ENCODE results near the gene ATP5F1D. TPM values are rescaled to one million over a fixed set of nuclear protein-coding genes. Genes with fewer than 3 reads are reported as not detected.
A peak's percentile ranks its signal among the peaks of the same experiment; 100 is the strongest.

The ATP5F1D gene
- total RNA-seq, 2 donors from 2014 or later = 144 to 159 TPM

DNA sequence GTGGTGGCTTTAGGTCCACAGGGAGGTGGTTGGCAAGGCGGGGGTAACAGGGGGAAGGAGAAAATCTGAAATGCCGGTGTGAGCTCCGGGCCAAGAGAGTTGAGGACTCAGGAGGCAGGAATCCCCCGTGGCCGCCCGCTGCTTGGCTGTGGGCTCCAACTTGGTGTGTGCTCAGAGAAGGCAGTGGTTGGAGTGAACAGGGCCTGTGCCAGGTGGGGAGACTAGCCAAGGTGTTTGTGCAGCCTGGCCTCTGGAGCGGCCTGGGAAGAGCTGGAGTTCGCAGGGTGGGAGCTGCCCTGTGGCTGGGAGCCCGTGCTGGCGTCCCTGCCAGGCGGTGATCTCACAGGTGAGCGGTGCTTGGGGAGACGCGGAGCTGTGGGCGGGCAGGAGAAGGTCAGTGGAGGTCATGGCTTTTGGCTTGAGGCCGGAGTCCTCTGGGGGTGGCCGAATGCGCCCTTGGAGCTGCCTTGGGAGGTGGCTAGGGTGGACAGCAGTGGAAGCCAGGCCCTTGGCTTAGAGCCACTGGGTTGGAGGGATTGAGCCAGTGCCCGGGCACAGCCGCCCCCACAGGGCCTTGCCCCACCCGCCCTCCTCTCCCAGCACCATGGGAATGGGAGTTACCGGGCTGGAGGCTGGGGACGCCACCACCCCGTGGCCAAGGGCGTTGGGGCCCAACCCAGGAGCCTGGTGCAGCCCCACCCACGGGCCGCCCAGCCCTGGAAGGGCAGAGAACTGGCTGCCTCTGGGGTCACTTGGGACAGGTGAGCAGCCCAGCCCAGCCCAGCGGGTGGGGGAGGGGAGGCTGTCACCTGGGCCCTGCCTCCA is 20.5 kb downstream of the ATP5F1D start:
- Histone ChIP-seq H3K9me3 (ENCODE audit: control insufficient read depth, low read length) (no peaks in the 10 kb centered on the region), H3K36me3 (ENCODE audit: control insufficient read depth, insufficient read depth, low read length) (peaks cover 15% of the 10 kb centered on the region), H3K4me1 (ENCODE audit: control insufficient read depth, insufficient read depth, low read length) (peaks cover 24% of the 10 kb centered on the region), H3K4me3 (ENCODE audit: low read length) (peak overlapping the region; percentile 84), H3K27me3 (ENCODE audit: control insufficient read depth, insufficient read depth, low read length, poor library complexity, severe bottlenecking) (no peaks in the 10 kb centered on the region), H3K27ac (ENCODE audit: low read depth, low read length) (peak overlapping the region; percentile 35), H3K9ac (ENCODE audit: extremely low read depth, low read length, poor library complexity, severe bottlenecking) (peak overlapping the region; percentile 85)
- H3K4me1 Mint-ChIP-seq = peaks cover 43% of the 10 kb centered on the region
- WGBS, 2 experiments (ENCODE audit: insufficient coverage in 1 of 2, insufficient read length in 1 of 2) = 52 to 67% methylated on average over 15 to 27 of the region's 28 CpGs
- no peaks in the 10 kb centered on the region for H3K9me3 Mint-ChIP-seq
- H3K27ac Mint-ChIP-seq = peak overlapping the region; percentile 94
- peak overlapping the region; percentile 70 for H3K4me3 Mint-ChIP-seq
- DNase-seq = peak; percentile 77
- peaks cover under 1% of the 10 kb centered on the region for H3K27me3 Mint-ChIP-seq (ENCODE audit: insufficient read depth)
- peaks cover 15% of the 10 kb centered on the region for H3K36me3 Mint-ChIP-seq (ENCODE audit: low read depth)
- TF ChIP-seq, protein P1, sequence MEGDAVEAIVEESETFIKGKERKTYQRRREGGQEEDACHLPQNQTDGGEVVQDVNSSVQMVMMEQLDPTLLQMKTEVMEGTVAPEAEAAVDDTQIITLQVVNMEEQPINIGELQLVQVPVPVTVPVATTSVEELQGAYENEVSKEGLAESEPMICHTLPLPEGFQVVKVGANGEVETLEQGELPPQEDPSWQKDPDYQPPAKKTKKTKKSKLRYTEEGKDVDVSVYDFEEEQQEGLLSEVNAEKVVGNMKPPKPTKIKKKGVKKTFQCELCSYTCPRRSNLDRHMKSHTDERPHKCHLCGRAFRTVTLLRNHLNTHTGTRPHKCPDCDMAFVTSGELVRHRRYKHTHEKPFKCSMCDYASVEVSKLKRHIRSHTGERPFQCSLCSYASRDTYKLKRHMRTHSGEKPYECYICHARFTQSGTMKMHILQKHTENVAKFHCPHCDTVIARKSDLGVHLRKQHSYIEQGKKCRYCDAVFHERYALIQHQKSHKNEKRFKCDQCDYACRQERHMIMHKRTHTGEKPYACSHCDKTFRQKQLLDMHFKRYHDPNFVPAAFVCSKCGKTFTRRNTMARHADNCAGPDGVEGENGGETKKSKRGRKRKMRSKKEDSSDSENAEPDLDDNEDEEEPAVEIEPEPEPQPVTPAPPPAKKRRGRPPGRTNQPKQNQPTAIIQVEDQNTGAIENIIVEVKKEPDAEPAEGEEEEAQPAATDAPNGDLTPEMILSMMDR (conservative IDR thresholded peaks at IDR 0.05) = no peak

DNA sequence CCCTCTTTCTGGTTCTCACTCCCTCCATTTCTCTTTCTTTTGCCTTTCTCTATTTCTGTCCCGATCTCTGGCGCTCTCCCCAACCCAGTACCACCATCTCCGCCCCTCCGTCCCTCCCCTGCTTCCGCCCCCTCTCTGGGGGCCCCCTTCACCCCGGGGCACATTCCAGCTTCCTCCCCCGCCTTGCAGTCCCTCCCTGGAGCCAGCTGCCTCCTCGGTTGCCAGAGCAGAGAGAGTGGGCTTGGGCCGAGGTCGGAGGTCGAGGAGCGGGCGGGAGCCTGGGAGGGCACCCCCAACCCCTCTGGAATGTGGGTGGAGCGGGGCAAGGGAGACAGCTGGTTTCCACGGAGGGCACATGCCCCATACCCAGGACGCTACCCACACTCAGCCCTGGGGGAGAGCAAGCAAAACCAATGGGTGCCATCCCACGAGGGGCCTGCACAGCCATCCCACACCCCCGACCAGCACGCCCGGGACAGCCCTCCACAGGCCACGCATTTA is 21.1 kb downstream of the ATP5F1D start:
- H3K27ac ChIP-seq (ENCODE audit: low read depth, low read length) = peak overlapping the region; percentile 35
- H3K4me1 ChIP-seq (ENCODE audit: control insufficient read depth, insufficient read depth, low read length) = peaks cover 28% of the 10 kb centered on the region
- Mint-ChIP-seq H3K27ac (no peak overlapping the region), H3K27me3 (ENCODE audit: insufficient read depth) (peaks cover 7% of the 10 kb centered on the region), H3K9me3 (no peaks in the 10 kb centered on the region), H3K36me3 (ENCODE audit: low read depth) (peaks cover 11% of the 10 kb centered on the region), H3K4me1 (peaks cover 42% of the 10 kb centered on the region), H3K4me3 (peak overlapping the region; percentile 70)
- TF ChIP-seq, protein P1 (conservative IDR thresholded peaks at IDR 0.05) = no peak
- peaks cover 11% of the 10 kb centered on the region for H3K36me3 ChIP-seq (ENCODE audit: control insufficient read depth, insufficient read depth, low read length)
- peaks cover 6% of the 10 kb centered on the region for H3K27me3 ChIP-seq (ENCODE audit: control insufficient read depth, insufficient read depth, low read length, poor library complexity, severe bottlenecking)
- peak; percentile 83 for DNase-seq
- no peaks in the 10 kb centered on the region for H3K9me3 ChIP-seq (ENCODE audit: control insufficient read depth, low read length)
- H3K4me3 ChIP-seq (ENCODE audit: low read length) = peak overlapping the region; percentile 84
- WGBS, 2 experiments (ENCODE audit: insufficient coverage in 1 of 2, insufficient read length in 1 of 2) = 30 to 60% methylated on average over 5 to 21 of the region's 21 CpGs
- no peak overlapping the region for H3K9ac ChIP-seq (ENCODE audit: extremely low read depth, low read length, poor library complexity, severe bottlenecking)

DNA sequence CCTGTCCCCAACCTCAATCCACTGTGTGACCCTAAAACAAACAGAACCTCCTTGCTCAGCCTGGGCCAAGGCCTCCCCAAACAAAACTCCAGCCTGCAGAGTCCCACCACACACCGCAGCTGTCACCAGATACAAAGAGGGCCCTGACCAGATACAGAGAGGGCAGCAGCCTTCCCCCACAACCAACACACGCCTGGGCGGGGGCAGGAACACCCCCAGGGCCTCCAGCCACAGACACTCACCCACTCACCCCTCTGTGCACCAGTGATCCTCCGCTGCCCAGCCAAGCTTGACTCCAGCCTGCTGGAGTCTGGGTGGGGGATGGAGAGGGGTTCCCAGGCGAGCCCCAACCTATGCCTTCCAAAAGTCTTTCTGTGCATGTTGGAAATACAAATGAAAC is 21.6 kb downstream of the ATP5F1D start:
- Mint-ChIP-seq H3K4me1 (peaks cover 38% of the 10 kb centered on the region), H3K27me3 (ENCODE audit: insufficient read depth) (peaks cover 12% of the 10 kb centered on the region), H3K4me3 (peak overlapping the region; percentile 70), H3K9me3 (no peaks in the 10 kb centered on the region), H3K36me3 (ENCODE audit: low read depth) (peaks cover 7% of the 10 kb centered on the region), H3K27ac (no peak overlapping the region)
- 99 to 100% methylated on average over 1 to 5 of the region's 5 CpGs for WGBS, 2 experiments (ENCODE audit: insufficient coverage in 1 of 2, insufficient read length in 1 of 2)
- Histone ChIP-seq H3K4me3 (ENCODE audit: low read length) (no peak overlapping the region), H3K27ac (ENCODE audit: low read depth, low read length) (no peak overlapping the region), H3K4me1 (ENCODE audit: control insufficient read depth, insufficient read depth, low read length) (peaks cover 28% of the 10 kb centered on the region), H3K9ac (ENCODE audit: extremely low read depth, low read length, poor library complexity, severe bottlenecking) (no peak overlapping the region), H3K27me3 (ENCODE audit: control insufficient read depth, insufficient read depth, low read length, poor library complexity, severe bottlenecking) (peaks cover 9% of the 10 kb centered on the region), H3K36me3 (ENCODE audit: control insufficient read depth, insufficient read depth, low read length) (peaks cover 7% of the 10 kb centered on the region), H3K9me3 (ENCODE audit: control insufficient read depth, low read length) (no peaks in the 10 kb centered on the region)
- TF ChIP-seq, protein P1 (conservative IDR thresholded peaks at IDR 0.05) = no peak
- no peak for DNase-seq

All from endodermal cell (in vitro differentiated cells).